ENCODE results near the gene CELF5. TPM values are rescaled to one million over a fixed set of nuclear protein-coding genes. Genes with fewer than 3 reads are reported as not detected.
A peak's percentile ranks its signal among the peaks of the same experiment; 100 is the strongest.

Gene CELF5
- 1 to 10 TPM; 2.6 to 3.5 TPM for total RNA-seq
- polyA plus RNA-seq (2013, experiment 1 of 2): 9.2 TPM
- polyA plus RNA-seq (2013, experiment 2 of 2): 7.4 TPM
- long read RNA-seq, experiment 1, partial matches to known transcripts: 1 of 3 reads
- long read RNA-seq, experiment 1, other reads (novel, unspliced or antisense): 2 of 3 reads
- long read RNA-seq, experiment 2, partial matches to known transcripts: 1 of 1 reads
- long read RNA-seq, experiment 2, other reads (novel, unspliced or antisense): 0 of 1 reads
- long read RNA-seq, experiment 3, partial matches to known transcripts: 0 of 2 reads
- long read RNA-seq, experiment 3, other reads (novel, unspliced or antisense): 1 of 2 reads
- long read RNA-seq, experiment 4, partial matches to known transcripts: 0 of 2 reads
- long read RNA-seq, experiment 4, other reads (novel, unspliced or antisense): 2 of 2 reads

DNA sequence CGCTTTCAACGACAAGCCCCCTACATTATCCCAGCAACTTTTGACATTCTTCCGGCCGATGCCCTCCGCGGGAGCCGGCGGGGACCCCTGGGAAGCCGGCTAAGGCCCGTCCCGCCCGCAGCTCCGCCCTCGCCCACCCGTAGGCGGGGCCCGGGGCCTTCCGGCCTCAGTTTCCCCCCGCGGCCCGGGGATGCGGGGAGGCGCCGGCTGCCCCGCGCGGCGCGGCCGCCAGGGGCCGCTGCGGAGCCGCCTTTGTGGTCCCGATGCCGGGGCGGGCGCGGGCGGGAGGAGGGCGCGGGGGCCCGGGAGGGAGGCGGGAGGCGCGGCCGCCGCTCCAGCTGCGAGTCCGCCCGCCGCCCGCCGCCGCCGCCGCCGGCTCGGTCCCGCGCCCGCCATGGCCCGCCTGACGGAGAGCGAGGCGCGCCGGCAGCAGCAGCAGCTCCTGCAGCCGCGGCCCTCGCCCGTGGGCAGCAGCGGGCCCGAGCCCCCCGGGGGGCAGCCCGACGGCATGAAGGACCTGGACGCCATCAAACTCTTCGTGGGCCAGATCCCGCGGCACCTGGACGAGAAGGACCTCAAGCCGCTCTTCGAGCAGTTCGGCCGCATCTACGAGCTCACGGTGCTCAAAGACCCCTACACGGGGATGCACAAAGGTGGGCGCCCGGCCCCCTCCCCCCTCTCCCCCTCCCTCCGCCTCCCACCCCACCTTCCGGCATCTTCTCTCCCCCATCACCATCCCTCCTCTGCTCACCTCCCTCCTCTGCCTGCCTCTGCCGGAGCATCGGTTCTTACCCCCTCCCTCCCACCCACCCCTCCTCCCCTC is at the start of gene CELF5:
Gene CELF5 (plus strand): TSS at position 316 of the 823 bp plus-strand sequence. CDS start 79 bp downstream, at position 395.
- no peaks in the 10 kb centered on the region for H3K36me3 Mint-ChIP-seq (ENCODE audit: low read depth)
- H3K27me3 Mint-ChIP-seq (ENCODE audit: insufficient read depth): peaks cover 35% of the 10 kb centered on the region
- no peaks in the 10 kb centered on the region for H3K9me3 Mint-ChIP-seq
- peaks cover 19% of the 10 kb centered on the region for H3K27me3 ChIP-seq (ENCODE audit: control insufficient read depth, insufficient read depth, low read length, poor library complexity, severe bottlenecking)
- H3K36me3 ChIP-seq (ENCODE audit: control insufficient read depth, insufficient read depth, low read length): no peaks in the 10 kb centered on the region
- no peaks in the 10 kb centered on the region for H3K4me1 Mint-ChIP-seq
- no peaks in the 10 kb centered on the region for H3K9me3 ChIP-seq (ENCODE audit: control insufficient read depth, low read length)
- no peak within 1 kb of the TSS for H3K27ac Mint-ChIP-seq
- H3K27ac ChIP-seq (ENCODE audit: low read depth, low read length): no peak within 1 kb of the TSS
- DNase-seq: peak; percentile 85
- H3K4me3 ChIP-seq (ENCODE audit: low read length): no peak within 1 kb of the TSS
- TF ChIP-seq, protein P1, sequence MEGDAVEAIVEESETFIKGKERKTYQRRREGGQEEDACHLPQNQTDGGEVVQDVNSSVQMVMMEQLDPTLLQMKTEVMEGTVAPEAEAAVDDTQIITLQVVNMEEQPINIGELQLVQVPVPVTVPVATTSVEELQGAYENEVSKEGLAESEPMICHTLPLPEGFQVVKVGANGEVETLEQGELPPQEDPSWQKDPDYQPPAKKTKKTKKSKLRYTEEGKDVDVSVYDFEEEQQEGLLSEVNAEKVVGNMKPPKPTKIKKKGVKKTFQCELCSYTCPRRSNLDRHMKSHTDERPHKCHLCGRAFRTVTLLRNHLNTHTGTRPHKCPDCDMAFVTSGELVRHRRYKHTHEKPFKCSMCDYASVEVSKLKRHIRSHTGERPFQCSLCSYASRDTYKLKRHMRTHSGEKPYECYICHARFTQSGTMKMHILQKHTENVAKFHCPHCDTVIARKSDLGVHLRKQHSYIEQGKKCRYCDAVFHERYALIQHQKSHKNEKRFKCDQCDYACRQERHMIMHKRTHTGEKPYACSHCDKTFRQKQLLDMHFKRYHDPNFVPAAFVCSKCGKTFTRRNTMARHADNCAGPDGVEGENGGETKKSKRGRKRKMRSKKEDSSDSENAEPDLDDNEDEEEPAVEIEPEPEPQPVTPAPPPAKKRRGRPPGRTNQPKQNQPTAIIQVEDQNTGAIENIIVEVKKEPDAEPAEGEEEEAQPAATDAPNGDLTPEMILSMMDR (conservative IDR thresholded peaks at IDR 0.05): peak; percentile 71
- WGBS, 2 experiments (ENCODE audit: insufficient coverage in 1 of 2, insufficient read length in 1 of 2): 1 to 2% methylated on average over 29 to 89 of the region's 94 CpGs
- H3K4me1 ChIP-seq (ENCODE audit: control insufficient read depth, insufficient read depth, low read length): no peaks in the 10 kb centered on the region
- H3K4me3 Mint-ChIP-seq: peak within 1 kb of the TSS; percentile 42
- no peak within 1 kb of the TSS for H3K9ac ChIP-seq (ENCODE audit: extremely low read depth, low read length, poor library complexity, severe bottlenecking)

DNA sequence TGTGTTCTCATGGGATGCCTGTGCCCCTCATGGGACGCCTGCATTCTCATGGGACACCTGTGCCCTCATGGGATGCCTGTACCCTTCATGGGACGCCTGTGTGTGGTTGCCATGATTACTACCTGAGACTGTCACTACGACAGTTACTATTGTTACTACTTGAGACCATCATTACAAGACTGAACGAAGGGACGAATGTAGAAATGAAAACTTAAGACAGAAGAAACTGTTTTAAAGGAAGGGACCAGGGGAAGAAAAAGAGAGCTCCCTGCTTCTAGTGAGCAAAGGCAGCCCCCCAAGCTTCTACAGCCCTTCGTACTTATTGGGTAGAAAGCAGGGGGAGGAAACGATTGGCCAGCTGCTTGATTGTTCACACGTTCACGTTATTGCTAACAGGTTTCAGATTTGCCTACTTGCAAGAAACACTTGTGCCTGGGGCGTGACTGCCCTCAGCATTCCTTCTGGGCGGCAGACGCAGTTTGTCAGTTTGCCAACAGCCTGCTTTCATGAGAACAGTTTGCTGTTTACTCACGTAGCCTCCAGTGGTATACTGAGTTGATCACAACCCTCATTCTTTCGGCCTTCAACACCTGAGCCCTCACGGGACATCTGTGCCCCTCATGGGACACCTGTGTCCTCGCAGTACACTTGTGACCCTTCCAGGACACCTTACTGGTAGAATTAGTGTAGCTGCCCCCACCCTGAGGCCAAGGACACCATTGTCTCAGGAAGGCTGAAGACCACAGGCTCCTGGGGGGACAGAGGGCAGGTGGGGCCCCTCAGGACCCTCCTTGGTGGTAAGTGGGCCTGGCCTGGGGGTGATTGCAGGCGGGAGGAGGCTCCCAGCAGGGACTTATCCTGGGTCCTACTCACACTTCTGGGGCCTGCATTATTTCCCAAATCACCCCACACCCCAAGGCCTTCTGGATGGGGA is 48.4 kb upstream of the CELF5 start:
- Mint-ChIP-seq H3K27me3 (ENCODE audit: insufficient read depth) (no peaks in the 10 kb centered on the region), H3K9me3 (no peaks in the 10 kb centered on the region), H3K27ac (no peak overlapping the region), H3K36me3 (ENCODE audit: low read depth) (no peaks in the 10 kb centered on the region), H3K4me1 (no peaks in the 10 kb centered on the region), H3K4me3 (no peak overlapping the region)
- Histone ChIP-seq H3K4me1 (ENCODE audit: control insufficient read depth, insufficient read depth, low read length) (no peaks in the 10 kb centered on the region), H3K9ac (ENCODE audit: extremely low read depth, low read length, poor library complexity, severe bottlenecking) (no peak overlapping the region), H3K27me3 (ENCODE audit: control insufficient read depth, insufficient read depth, low read length, poor library complexity, severe bottlenecking) (no peaks in the 10 kb centered on the region), H3K36me3 (ENCODE audit: control insufficient read depth, insufficient read depth, low read length) (no peaks in the 10 kb centered on the region), H3K27ac (ENCODE audit: low read depth, low read length) (no peak overlapping the region), H3K9me3 (ENCODE audit: control insufficient read depth, low read length) (no peaks in the 10 kb centered on the region), H3K4me3 (ENCODE audit: low read length) (no peak overlapping the region)
- TF ChIP-seq, protein P1 (conservative IDR thresholded peaks at IDR 0.05): no peak
- WGBS, 2 experiments (ENCODE audit: insufficient coverage in 1 of 2, insufficient read length in 1 of 2): 82% methylated on average over 15 to 17 of the region's 17 CpGs
- DNase-seq: no peak

Data from endodermal cell (in vitro differentiated cells).